Activated CD4-positive, alpha-beta T cell treated with anti-CD3 and anti-CD28 coated beads, Interleukin-10, Interleukin-2, amounts not matched to agents 100 ng/mL and 50 ng/mL, durations not matched to agents 16 hours and 8 hours (primary cell): ENCODE measurements around the gene REELD1.

ENCODE experiments used
- DNase-seq: peaks from one replicate; pipeline ENCODE4 v3.0.0-alpha.2; 2020

REELD1 gene

DNA sequence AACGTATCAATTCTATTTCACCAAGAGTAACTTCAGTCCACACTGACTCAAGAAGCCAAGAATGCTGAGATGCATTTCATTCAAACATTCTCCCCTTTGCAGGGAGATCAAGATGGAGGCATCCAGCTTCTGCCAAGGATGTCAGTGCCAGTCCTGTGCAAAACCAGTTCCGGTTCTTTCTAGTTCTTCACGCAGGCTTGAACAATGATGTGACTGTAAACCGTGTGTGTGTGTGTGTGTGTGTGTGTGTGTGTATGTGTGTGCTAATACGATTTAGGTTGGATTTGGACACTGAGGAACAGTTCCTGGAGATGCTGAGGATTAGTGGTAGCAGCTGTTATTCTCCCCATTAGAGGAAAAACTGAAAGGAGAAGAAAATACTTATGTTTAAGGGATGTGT lies at the start of gene REELD1:
TSS of gene REELD1 (plus strand) at position 301 of the 400 bp plus-strand sequence. CDS start 2,415 bp downstream, outside the sequence.
- no peak for DNase-seq

- no peak for DNase-seq
These were observed 49.1 kb upstream of the REELD1 start for GRCh38 chr4:146165221-146165620.

DNA sequence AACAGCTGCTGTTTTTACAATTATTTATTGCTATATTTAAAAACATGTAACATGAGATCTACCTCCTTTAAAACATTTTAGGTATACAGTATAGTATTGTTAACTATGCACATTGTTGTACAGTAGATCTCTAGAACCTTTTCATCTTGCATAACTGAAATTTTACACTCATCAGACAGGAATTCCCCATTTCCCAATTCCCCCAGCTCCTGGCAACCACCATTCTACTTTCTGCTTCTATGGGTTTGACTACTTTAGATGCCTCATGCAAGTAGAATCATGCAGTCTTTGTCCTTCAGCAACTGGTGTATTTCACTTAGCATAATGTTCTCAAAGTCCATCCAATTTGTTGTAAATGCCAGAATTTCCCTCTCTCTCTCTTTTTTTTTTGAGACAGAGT lies 48.5 kb upstream of the REELD1 start:
- no peak for DNase-seq

GRCh38 chr4:146170149-146170548 lies 44.2 kb upstream of the REELD1 start:
- DNase-seq = no peak

DNA sequence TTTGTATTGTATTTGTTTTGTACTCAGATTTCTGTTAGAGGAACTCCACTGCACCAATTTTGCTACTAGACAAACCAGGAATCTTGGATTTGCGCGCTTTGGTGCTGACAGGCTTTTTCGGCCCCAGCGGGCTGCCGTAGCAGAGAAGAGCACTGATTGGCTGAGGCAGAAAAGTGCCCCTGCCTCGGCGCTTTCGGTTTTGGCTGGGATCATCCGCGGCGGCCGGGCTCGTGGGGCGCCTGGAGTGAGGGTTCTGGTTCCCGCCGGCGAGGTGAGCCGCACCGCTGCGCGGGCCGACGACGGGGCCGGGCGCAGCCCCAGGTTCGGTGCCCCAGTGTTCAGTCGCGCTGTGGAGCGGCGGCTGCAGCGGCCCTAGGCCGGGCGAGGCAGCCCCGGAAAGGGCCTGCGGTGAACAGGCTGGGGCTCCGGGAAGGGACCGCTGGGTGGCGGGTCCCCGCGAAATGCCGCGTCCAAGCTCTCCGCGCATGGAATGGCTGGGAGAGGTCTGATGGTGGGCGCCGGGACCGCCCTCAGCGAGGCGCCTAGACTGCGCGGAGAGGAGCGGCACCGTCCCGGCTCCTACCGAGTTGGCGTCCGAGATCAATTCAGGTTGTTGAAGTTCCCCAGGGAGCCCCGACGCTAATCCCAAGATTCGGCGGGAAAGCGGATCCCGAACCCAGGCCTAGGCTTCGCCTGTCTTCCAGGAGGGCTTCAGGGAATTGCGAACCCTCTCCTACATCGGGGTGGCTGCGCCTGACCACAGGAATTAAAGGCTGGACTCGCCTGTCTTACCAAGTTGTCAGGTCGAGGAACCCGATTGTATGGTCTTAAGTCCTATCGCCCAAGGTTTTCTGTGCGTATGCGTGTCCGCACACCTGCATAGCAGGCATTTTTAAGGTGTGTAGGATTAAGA lies 38.5 kb upstream of the REELD1 start, which contains the start of gene LSM6:
TSS of gene LSM6 (plus strand) at position 178 of the 913 bp plus-strand sequence. CDS start 7,204 bp downstream, outside the sequence.
- peak; percentile 89 for DNase-seq

- DNase-seq = no peak
These were observed 37.4 kb upstream of the REELD1 start for GRCh38 chr4:146176891-146177290.

- no peak for DNase-seq
These were observed 36.2 kb upstream of the REELD1 start for GRCh38 chr4:146178126-146178525.

- no peak for DNase-seq
These were observed 34.5 kb upstream of the REELD1 start for GRCh38 chr4:146179784-146180370.

DNA sequence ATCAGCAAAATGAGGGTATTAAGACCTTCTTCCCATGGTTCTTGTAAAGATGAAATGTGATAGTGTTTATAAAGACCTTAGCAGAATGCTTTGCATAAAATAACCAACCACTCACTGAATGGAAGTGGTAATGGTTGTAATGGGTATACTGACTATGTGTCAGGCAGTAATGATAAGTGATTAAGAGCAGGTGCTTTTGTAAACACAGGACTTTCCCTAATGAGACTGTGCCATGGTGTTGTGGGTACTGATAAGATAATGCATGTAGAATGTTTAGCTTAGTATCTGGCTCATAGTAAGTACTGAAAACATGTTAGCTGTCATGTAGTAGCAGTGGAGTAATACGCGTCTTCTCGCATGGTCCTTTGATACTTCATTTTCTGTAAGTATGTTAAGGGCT lies 31.9 kb upstream of the REELD1 start:
- no peak for DNase-seq

GRCh38 chr4:146183209-146183608 lies 31.1 kb upstream of the REELD1 start:
- DNase-seq = no peak

- no peak for DNase-seq
These were observed 28.3 kb upstream of the REELD1 start for GRCh38 chr4:146186041-146186440.

GRCh38 chr4:146186596-146186995 lies 27.7 kb upstream of the REELD1 start:
- DNase-seq = no peak

- no peak for DNase-seq
These were observed 23.9 kb upstream of the REELD1 start for GRCh38 chr4:146190456-146190855.

DNA sequence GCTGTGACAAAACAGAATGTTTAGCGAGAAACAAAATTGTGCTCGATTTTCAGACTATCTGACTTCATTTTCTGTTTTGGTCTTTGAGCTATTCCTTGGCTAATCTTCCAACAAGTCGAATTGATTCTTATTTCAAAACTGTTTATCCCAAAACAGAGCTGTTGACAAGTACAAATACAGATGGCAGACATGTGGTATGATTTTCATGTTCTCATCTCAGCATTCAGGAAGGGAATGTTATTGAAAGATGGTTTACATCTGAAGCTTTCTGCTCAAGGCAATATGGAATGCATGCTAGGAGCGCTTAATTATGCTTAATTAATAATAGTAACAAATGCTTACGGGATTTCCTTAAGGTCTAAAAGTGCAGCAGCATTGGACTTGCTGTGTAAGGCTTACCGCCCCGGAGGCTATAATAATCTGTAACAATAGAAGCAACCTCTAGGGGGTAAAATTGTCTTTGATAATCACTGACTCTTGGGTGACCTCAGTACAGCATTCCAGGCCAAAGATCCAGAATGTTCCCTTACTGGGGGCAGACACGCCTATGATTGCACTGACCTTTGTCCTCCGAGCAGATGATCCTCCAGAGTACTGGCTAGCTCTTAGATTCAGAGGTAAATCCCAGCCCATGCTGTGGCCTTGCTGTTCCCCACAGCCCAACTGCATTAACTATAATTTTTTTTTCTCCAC lies 22.4 kb upstream of the REELD1 start:
- DNase-seq = no peak

DNA sequence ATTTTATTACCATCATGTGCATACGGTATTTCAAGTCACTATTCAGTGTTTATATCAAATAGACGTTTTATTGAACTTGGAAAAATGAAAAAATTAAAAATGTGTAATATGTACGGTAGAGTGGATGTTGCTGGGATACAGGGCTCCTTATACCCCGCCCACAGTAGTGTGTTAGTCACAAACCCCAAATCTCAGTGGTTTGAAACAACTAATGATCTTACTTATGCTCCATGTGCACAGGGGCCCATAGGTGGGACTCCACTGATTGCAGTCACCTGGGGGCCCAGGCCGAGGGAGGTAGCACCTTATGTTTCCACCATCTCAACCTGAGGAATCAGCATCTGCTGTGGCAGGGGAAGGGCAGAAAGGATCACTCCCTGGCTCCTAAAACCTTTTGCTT lies 20.7 kb upstream of the REELD1 start:
- no peak for DNase-seq

DNA sequence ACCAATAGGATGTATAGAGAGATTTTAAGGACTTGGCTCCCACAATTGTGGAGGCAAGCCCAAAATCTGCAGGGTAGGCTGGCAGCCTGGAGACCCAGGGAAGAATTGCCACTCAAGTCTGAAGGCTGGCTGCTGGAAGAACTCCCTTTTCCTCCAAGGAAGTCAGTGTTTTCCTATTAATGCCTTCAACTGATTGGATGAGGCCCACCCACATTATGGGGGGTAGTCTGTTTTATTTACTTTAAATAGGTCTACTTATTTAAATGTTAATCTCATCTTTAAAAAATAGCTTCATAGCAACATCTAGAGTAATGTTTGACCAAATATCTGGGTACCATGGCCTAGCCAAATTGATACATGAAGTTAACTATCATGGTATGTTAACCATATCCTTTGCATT lies 20.1 kb upstream of the REELD1 start:
- no peak for DNase-seq

- DNase-seq = no peak
These were observed 11.7 kb upstream of the REELD1 start for GRCh38 chr4:146202665-146203064.

DNA sequence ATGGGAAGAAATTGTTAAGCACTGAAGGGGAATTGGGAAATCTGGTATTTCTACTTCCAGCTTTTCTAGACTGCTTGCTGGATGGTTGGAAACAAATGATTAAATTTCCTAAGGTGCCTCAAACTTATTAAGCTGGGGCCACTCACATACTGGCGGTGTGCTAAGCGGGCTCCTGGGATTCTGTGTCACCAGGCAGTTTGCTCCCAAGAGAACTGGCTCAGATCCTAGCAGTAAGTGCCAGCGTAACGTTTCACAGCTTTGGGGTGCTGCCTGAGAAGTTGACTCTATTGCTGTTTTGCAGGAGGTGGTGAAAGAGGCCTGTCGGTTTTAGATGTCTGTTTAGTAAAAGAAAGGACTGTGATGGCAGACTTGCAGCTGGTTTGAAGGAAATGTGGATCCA lies 6.9 kb upstream of the REELD1 start:
- DNase-seq = no peak

- no peak for DNase-seq
These were observed 3.4 kb upstream of the REELD1 start for GRCh38 chr4:146210890-146211289.

DNA sequence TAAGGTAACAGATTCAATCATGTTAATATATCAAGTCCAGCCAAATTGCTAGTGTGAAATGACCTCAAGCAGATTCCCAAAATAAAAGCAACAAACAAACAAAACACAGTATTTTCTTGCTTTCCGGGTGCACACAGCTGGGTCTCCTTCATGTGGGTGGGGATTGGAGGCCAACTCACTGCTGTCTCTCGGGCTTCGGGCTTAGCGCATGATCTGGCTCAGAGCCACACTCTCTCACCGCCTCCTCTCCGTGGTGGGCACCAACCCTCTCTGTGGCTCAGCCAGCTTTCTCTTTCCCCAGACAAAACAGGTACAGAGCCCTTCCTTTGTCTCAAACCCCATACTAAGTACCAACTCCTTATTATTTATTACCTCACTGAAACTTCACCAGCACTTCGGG lies 2.9 kb upstream of the REELD1 start:
- DNase-seq = no peak

- DNase-seq = no peak
These were observed 1.6 kb upstream of the REELD1 start for GRCh38 chr4:146212781-146213180.

- DNase-seq = no peak
These were observed 8.0 kb downstream of the REELD1 start for GRCh38 chr4:146222313-146222712.

DNA sequence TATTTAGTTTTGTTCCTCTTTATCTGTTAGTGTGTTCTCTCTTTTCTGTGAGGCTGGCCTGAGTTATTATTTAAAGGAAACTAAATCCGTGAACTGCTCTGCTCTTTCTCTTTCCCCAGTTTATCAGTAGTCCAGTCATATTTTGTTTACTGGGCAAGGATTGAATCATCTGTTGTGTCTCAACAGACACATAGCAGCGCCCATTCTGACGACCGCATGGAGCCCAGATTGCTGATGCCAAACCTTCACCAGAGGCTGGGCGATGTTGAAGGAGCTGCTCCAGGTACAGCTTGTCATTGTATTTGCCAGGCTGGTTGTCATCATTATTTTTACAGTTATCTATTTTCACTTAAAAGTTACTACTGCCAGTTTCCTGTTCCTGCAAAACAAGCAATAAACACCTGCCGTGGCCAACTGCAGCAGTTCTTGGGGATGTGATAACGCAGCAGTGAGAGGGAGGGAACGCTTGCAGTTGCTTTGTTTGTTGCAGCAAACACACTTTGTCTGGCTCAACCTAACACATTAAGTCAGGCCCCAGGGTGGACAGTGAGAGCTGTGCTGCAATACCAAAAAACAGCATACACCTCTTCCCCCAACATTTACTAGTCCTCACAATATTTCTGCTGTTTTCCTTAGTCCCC lies 10.1 kb downstream of the REELD1 start:
- DNase-seq = no peak
